Coronary artery (tissue), 2 donors: ENCODE measurements around the gene GFPT1.

Experiments used
- DNase-seq: peaks from one replicate; pipeline ENCODE4 v3.0.0-alpha.2; 2017; ENCODE audit warnings: low spot score
- H3K27ac ChIP-seq, 2 donors: fragments of 200-600 bp; sonication (generic); one replicate each; pipeline ENCODE4 v1.5.1; 2016 to 2019
- H3K4me3 ChIP-seq: fragments of 200-600 bp; sonication (generic); 2 replicates; pipeline ENCODE4 v1.5.1; 2016; ENCODE audit warnings: mild to moderate bottlenecking, moderate library complexity
- TF ChIP-seq, protein P1 (sequence below): fragments of 200-600 bp; sonication (generic); IDR thresholded peaks from one replicate; pipeline ENCODE4 v1.5.1; 2019; ENCODE audit warnings: antibody characterized with exemption

The GFPT1 gene

DNA sequence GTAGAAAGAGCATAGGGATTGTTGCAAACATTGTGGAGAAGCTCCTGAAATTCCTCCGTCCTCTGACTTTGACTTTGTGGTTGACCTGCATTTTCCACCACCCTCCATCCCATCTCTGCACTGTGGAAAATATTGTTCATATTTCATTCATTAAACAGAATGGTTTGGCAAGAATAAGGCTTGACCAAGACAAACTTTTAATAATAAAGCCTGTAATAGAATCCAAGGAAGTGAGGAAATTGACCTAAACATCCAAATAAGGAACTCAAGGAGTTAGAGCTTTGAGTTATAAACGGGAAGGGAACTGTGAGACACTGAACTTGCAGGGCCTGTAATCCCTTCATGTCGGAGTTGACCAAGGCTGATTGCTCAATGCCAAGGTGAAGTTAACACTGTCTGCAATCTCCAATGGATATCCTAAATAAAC is 115.2 kb downstream of the GFPT1 start:
- Histone ChIP-seq H3K4me3 (no peak overlapping the region), H3K27ac (peak overlapping the region in 1 of 2 donors; percentile 50)
- TF ChIP-seq, protein P1, sequence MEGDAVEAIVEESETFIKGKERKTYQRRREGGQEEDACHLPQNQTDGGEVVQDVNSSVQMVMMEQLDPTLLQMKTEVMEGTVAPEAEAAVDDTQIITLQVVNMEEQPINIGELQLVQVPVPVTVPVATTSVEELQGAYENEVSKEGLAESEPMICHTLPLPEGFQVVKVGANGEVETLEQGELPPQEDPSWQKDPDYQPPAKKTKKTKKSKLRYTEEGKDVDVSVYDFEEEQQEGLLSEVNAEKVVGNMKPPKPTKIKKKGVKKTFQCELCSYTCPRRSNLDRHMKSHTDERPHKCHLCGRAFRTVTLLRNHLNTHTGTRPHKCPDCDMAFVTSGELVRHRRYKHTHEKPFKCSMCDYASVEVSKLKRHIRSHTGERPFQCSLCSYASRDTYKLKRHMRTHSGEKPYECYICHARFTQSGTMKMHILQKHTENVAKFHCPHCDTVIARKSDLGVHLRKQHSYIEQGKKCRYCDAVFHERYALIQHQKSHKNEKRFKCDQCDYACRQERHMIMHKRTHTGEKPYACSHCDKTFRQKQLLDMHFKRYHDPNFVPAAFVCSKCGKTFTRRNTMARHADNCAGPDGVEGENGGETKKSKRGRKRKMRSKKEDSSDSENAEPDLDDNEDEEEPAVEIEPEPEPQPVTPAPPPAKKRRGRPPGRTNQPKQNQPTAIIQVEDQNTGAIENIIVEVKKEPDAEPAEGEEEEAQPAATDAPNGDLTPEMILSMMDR: no peak
- no peak for DNase-seq
